Activated CD4-positive, alpha-beta memory T cell treated with anti-CD3 and anti-CD28 coated beads, Interleukin-2, amount 10 ng/mL, durations not matched to agents 7 days and 5 days (primary cell): ENCODE results near the gene FOXG1. TPM values are rescaled to one million over a fixed set of nuclear protein-coding genes. Genes with fewer than 3 reads are reported as not detected.

Experiments
- CTCF ChIA-PET: fragments of 350-600 bp; sonication (Branson Sonifier 250); formaldehyde crosslinking; loops from one replicate; lab custom pipeline; 2021; ENCODE audit warnings: antibody characterized with exemption, inconsistent platforms; lab: Charles Lee
- POLR2A ChIA-PET: fragments of 350-600 bp; sonication (Branson Sonifier 250); formaldehyde crosslinking; loops from one replicate; lab custom pipeline; 2021; ENCODE audit warnings: antibody characterized with exemption; lab: Charles Lee
- DNase-seq: peaks from one replicate; pipeline ENCODE4 v3.0.0-alpha.2; 2020
- H3K27ac Mint-ChIP-seq: one replicate; pipeline ENCODE4 v1.8.0; 2021; ENCODE audit warnings: mild to moderate bottlenecking, mixed read lengths
- H3K27me3 Mint-ChIP-seq: one replicate; pipeline ENCODE4 v1.8.0; 2021; ENCODE audit warnings: mixed read lengths
- H3K36me3 Mint-ChIP-seq: one replicate; pipeline ENCODE4 v1.8.0; 2021; ENCODE audit warnings: low read depth, mixed read lengths
- H3K4me1 Mint-ChIP-seq: one replicate; pipeline ENCODE4 v1.8.0; 2021; ENCODE audit warnings: mixed read lengths
- H3K4me3 Mint-ChIP-seq: one replicate; pipeline ENCODE4 v1.8.0; 2021; ENCODE audit warnings: mild to moderate bottlenecking, mixed read lengths
- H3K9me3 Mint-ChIP-seq: one replicate; pipeline ENCODE4 v1.8.0; 2021; ENCODE audit warnings: mixed read lengths
- total RNA-seq, 2 experiments: library from RNA; stranded (reverse); gene quantifications; one replicate each; pipeline ENCODE4 v1.2.3, GENCODE V29; 2021

FOXG1 gene
- total RNA-seq, 2 experiments from 2014 or later = not detected

- peaks cover 3% of the 10 kb centered on the region for H3K9me3 Mint-ChIP-seq
- DNase-seq = no peak
Measured at GRCh38 chr14:28756884-28757570, 9.6 kb upstream of the FOXG1 start.

GRCh38 chr14:28757786-28758185 is 8.8 kb upstream of the FOXG1 start:
- no peak for DNase-seq
- Mint-ChIP-seq H3K27ac (no peak overlapping the region), H3K4me1 (no peaks in the 10 kb centered on the region), H3K9me3 (peaks cover 3% of the 10 kb centered on the region), H3K36me3 (peaks cover 3% of the 10 kb centered on the region), H3K27me3 (peaks cover 66% of the 10 kb centered on the region), H3K4me3 (no peak overlapping the region)
- ChIA-PET POLR2A (no interaction called here), CTCF (interaction anchor here (1.0 kb wide), 1 partner anchor 1513 kb away, joined by 3 read pairs; no protein-coding TSS in a partner anchor)

More at GRCh38 chr14:28756884-28757570, 9.6 kb upstream of the FOXG1 start:
- ChIA-PET POLR2A (no interaction called here), CTCF (no interaction called here)
- Mint-ChIP-seq H3K27ac (no peak overlapping the region), H3K36me3 (peaks cover 3% of the 10 kb centered on the region), H3K27me3 (peaks cover 62% of the 10 kb centered on the region), H3K4me1 (no peaks in the 10 kb centered on the region), H3K4me3 (no peak overlapping the region)

GRCh38 chr14:28758253-28758884 is 8.2 kb upstream of the FOXG1 start:
- ChIA-PET POLR2A (no interaction called here), CTCF (interaction anchor here (1.0 kb wide), 1 partner anchor 1512 kb away, joined by 3 read pairs; no protein-coding TSS in a partner anchor)
- DNase-seq = no peak
- Mint-ChIP-seq H3K27ac (no peak overlapping the region), H3K27me3 (peaks cover 66% of the 10 kb centered on the region), H3K36me3 (peaks cover 3% of the 10 kb centered on the region), H3K4me3 (no peak overlapping the region), H3K4me1 (no peaks in the 10 kb centered on the region), H3K9me3 (peaks cover 3% of the 10 kb centered on the region)

- Mint-ChIP-seq H3K4me3 (no peak overlapping the region), H3K27ac (no peak overlapping the region)
Measured at GRCh38 chr14:28758885-28759652, 7.5 kb upstream of the FOXG1 start.

GRCh38 chr14:28759653-28760313 is 6.8 kb upstream of the FOXG1 start:
- no peak overlapping the region for H3K4me3 Mint-ChIP-seq
- peaks cover 3% of the 10 kb centered on the region for H3K9me3 Mint-ChIP-seq
- DNase-seq = no peak
- peaks cover 3% of the 10 kb centered on the region for H3K36me3 Mint-ChIP-seq
- no peaks in the 10 kb centered on the region for H3K4me1 Mint-ChIP-seq
- peaks cover 76% of the 10 kb centered on the region for H3K27me3 Mint-ChIP-seq
- no peak overlapping the region for H3K27ac Mint-ChIP-seq
- CTCF ChIA-PET = no interaction called here
- POLR2A ChIA-PET = no interaction called here

More at GRCh38 chr14:28758885-28759652, 7.5 kb upstream of the FOXG1 start:
- DNase-seq = no peak
- H3K4me1 Mint-ChIP-seq = no peaks in the 10 kb centered on the region
- CTCF ChIA-PET = no interaction called here
- peaks cover 72% of the 10 kb centered on the region for H3K27me3 Mint-ChIP-seq
- H3K9me3 Mint-ChIP-seq = peaks cover 3% of the 10 kb centered on the region
- H3K36me3 Mint-ChIP-seq = peaks cover 3% of the 10 kb centered on the region
- POLR2A ChIA-PET = no interaction called here

DNA sequence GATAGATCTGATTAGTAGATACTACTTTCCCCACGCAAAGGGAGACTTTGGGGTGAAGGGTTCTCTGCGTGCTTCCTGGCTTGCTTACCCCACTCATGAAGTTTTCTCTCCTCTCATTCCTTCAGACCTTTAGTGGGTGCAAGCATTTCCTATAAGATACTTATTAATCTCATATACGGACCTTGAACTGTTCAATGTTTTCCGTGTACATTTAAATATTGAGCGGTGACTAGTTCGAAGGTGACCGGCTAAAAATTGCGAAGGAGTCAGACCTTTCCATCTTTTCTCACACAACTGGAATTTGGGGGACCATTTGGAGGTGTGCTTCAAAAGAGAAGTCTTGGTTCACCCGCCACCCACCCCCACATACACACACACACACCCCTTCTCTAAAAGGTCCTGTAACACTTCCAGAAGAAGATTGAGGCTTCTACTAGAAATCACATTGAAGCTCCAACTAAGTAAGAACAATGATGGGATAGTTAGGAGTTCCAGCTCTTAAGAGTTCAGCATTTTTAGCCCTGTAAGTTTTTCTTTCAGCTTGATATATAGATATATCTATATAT is 6.1 kb upstream of the FOXG1 start:
- Mint-ChIP-seq H3K4me1 (no peaks in the 10 kb centered on the region), H3K9me3 (peaks cover 3% of the 10 kb centered on the region), H3K27ac (no peak overlapping the region), H3K27me3 (peaks cover 75% of the 10 kb centered on the region), H3K4me3 (no peak overlapping the region), H3K36me3 (peaks cover 5% of the 10 kb centered on the region)
- POLR2A ChIA-PET = no interaction called here
- DNase-seq = no peak
- CTCF ChIA-PET = no interaction called here

DNA sequence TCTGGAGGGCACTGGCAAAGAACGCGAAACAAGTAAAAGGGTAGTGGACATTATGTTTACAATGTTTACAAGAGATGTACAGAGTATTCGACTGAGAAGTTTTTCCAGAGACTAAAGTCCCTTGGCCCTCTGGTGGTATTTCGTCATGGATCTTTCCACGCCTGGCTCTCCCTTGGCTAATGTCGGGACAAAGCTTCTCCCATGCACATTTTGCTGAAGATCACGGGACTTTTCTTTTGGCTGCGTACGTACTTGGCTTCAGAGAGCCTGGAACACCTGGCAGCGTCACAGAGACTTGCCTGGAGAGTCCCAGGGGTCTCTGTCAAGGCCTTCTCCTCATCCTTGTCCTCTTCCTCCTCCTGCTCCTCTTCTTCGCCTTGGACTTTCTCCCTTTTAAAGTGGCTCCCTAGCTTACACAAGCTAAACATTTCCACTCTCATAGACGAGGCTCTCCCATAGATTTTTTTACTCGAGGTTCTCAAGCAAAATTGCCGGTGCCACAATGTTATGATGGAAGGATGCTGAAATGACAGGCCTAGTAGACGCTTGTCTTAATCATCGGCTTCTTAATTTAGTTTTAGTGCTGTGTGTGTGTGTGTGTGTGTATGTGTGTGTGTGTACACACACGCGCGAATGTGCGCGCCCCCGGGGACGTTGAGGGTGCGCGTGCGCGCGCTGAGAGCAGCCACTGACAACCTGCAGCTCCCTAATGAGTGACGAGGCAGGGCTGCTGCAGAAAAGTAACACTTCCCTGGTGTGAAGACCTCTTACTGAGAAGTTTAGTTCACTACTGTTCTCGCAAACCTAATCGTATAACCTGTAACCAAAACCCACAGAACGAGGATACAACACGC is 4.9 kb upstream of the FOXG1 start:
- DNase-seq = no peak
- H3K9me3 Mint-ChIP-seq = peaks cover 6% of the 10 kb centered on the region
- no peak overlapping the region for H3K27ac Mint-ChIP-seq
- H3K4me3 Mint-ChIP-seq = no peak overlapping the region
- POLR2A ChIA-PET = no interaction called here
- H3K27me3 Mint-ChIP-seq = peaks cover 71% of the 10 kb centered on the region
- peaks cover 3% of the 10 kb centered on the region for H3K4me1 Mint-ChIP-seq
- CTCF ChIA-PET = interaction anchor here (0.6 kb wide), 1 partner anchor 22 kb away, joined by 3 read pairs; no protein-coding TSS in a partner anchor
- H3K36me3 Mint-ChIP-seq = peaks cover 10% of the 10 kb centered on the region

GRCh38 chr14:28762303-28762954 is 4.2 kb upstream of the FOXG1 start:
- ChIA-PET CTCF (interaction anchor here (0.6 kb wide), 1 partner anchor 23 kb away, joined by 3 read pairs; no protein-coding TSS in a partner anchor), POLR2A (no interaction called here)
- peaks cover 10% of the 10 kb centered on the region for H3K36me3 Mint-ChIP-seq
- peaks cover 6% of the 10 kb centered on the region for H3K9me3 Mint-ChIP-seq
- H3K27me3 Mint-ChIP-seq = peaks cover 68% of the 10 kb centered on the region
- H3K27ac Mint-ChIP-seq = no peak overlapping the region
- H3K4me3 Mint-ChIP-seq = no peak overlapping the region
- H3K4me1 Mint-ChIP-seq = peaks cover 3% of the 10 kb centered on the region
- no peak for DNase-seq

DNA sequence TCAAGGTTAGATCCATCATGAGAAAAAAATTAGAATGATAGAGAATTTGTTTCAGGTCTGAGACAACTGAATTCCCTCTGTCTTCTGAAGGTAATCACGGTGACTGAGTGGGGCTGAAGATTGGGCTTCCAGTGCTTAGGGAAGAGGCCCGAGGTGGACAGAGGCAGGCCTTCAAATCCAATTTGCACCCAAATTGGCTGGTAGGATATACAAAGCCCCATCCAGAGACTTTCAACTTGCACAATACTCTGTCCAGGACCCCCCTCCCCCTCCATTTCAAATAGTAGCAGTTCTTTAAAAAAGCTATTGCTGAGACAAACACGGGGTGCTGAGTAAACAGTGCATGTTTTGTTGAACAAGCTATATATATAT is 3.6 kb upstream of the FOXG1 start:
- no peak overlapping the region for H3K4me3 Mint-ChIP-seq
- peaks cover 6% of the 10 kb centered on the region for H3K9me3 Mint-ChIP-seq
- CTCF ChIA-PET = no interaction called here
- POLR2A ChIA-PET = no interaction called here
- peaks cover 69% of the 10 kb centered on the region for H3K27me3 Mint-ChIP-seq
- H3K36me3 Mint-ChIP-seq = peaks cover 11% of the 10 kb centered on the region
- H3K27ac Mint-ChIP-seq = no peak overlapping the region
- H3K4me1 Mint-ChIP-seq = peaks cover 3% of the 10 kb centered on the region
- no peak for DNase-seq

- Mint-ChIP-seq H3K4me1 (peaks cover 6% of the 10 kb centered on the region), H3K27me3 (peaks cover 69% of the 10 kb centered on the region), H3K4me3 (no peak overlapping the region), H3K9me3 (peaks cover 6% of the 10 kb centered on the region), H3K27ac (no peak overlapping the region), H3K36me3 (peaks cover 16% of the 10 kb centered on the region)
- no peak for DNase-seq
- POLR2A ChIA-PET = no interaction called here
- CTCF ChIA-PET = no interaction called here
Measured at GRCh38 chr14:28763751-28764256, 2.8 kb upstream of the FOXG1 start.

DNA sequence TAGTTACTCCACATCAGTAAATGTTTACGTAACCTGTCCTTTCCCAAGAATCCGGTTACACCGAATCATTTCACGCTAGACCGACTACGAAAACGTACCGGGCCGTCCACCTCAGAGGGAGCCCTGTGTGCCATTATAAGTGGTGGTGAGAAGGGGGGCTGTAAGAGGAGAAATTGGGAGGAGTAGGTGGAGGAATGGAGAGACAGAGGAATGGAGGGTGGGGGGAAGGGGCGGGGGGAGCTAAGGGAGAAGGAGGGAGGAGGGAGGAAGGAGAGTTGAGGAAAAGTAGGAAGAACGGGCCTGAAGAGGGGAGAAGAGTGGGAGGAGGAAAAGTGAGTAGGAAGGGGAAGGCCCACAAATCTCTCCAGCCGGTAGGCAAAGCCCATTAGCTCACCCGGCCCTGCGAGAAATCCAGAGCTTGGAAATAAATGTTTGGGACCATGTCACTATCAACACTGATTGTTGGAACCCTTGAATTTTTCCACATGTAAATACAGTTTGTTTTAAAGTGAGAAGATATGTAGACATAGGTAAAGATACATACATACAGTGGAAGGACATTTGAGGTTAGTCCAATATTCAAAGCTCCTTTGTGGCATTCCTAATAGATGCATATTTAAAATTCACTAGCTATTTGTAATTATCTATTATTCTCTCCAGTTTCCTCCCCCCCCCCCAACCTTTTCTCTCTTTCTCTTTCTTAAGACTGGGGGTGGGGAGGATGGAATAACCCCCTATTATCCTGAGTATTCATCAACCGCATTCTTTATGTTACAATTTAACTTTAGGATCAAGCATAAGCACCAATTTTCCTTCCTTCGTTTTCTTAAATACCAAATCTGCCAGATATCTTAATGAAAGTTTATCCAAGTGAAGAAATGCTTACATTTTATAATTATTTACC is 2.1 kb upstream of the FOXG1 start:
- Mint-ChIP-seq H3K27ac (no peak overlapping the region), H3K36me3 (peaks cover 16% of the 10 kb centered on the region), H3K4me1 (peaks cover 6% of the 10 kb centered on the region), H3K27me3 (peaks cover 66% of the 10 kb centered on the region), H3K9me3 (peaks cover 6% of the 10 kb centered on the region), H3K4me3 (no peak overlapping the region)
- POLR2A ChIA-PET = no interaction called here
- CTCF ChIA-PET = no interaction called here
- no peak for DNase-seq
